ENCODE measurements around the gene KCNIP2.
A peak's percentile ranks its signal among the peaks of the same experiment; 100 is the strongest.

KCNIP2 gene

GRCh38 chr10:101781984-101782810, 61.4 kb downstream of the KCNIP2 start:
- DNase-seq: no peak

- no peak for DNase-seq
Measured at GRCh38 chr10:101781655-101781983, 62.0 kb downstream of the KCNIP2 start.

- DNase-seq: peak; percentile 74
Measured at GRCh38 chr10:101780818-101781654, 62.6 kb downstream of the KCNIP2 start.

- DNase-seq: no peak
Measured at GRCh38 chr10:101780187-101780817, 63.3 kb downstream of the KCNIP2 start.

GRCh38 chr10:101779544-101780186, 63.9 kb downstream of the KCNIP2 start:
- DNase-seq: peak; percentile 68

DNA sequence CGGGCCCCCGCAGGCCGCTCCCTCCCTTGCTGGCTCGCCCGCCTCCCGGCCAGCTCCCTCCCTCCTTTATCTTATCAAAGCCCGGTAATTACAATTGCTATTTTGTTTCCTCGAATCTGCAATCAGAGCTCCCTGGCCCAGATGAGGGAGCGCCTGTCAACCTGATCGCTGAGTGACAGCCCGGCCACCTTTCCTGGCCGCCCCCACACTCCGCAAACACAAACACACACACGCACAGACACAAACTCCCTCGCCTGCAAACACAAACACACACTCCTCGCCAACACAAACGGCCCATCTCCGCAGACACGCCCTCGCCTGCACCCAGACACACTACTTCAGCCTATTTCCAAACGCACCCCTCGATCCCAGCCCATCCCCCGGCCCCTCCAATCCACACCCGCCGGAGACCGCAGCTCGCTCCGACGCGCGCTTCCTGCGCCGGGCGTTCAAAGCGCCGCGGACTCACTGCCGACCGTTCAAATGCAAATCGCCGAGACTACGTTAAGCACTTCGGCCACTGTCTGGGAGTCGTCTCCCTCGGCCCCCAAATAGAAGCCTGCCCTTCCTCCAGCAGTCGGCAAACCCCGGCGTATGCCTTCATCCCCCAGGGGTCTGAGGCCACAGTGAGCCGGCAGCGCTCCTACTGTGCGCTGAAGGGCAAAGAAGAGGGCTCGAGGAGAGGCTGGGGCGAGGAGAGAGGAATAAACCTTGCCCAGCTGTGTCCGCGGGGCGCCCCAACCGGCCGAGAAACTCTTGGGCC, 64.6 kb downstream of the KCNIP2 start:
- no peak for DNase-seq

GRCh38 chr10:101778151-101778780, 65.3 kb downstream of the KCNIP2 start:
- DNase-seq: no peak

DNA sequence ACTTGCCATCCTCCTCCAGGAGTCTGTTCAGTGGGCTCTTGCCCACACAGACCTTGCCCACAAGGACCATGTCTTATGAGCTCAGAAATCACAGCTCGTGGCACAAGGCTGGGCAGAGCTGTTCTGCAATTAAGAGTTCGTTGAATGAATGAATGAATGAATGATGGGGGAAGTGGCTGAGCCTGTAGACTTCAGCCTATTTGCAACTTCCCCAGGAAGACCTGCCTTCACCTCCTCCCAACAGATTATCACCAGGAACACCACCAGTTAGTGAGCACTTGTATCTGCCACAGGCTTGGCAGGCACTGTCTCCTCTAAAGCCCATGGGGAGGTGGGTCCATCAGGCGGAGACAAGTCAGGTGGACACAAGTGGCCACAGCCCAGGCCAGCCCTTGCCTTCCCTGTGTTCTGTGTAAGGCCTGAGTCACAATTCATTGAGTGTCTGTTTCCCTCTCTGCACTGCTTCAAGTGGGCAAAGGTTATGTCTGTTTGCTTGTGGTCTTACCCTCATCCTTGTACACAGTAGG, 65.9 kb downstream of the KCNIP2 start:
- no peak for DNase-seq

DNA sequence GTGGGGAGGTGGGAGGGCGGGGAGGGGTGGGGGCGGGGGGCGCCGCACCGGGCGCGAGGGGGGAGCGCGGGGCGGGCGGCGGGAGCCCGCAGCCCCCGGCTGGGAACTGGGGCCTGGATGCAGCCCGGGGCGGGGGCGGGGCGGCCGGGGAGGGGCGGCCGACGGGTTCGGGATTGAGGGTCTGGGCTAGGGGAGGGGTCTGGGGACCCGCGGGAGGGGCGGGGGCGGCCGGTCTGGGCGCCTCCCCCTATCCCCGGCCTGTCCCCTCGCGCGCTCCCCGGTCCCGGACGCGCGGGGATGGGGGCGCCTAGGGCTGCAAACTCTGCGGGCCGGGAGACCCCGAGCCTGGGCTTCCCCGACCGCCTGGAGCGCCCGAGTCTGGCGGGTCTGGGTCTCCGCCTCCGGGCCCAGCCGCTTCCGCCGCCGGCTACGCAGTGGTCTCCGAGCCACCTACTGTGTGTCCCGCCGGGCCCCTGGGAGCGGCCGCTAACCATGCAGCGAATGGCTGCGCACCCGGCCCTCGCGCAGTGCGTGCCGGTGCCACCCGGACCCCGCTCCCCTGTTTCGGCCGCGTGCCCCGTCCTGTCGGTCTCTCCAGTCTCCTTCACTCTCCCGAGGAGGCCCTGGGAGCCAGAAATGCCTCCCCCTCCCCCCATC, 67.3 kb downstream of the KCNIP2 start:
- DNase-seq: no peak

Measured in EL (cell line).